ENCODE data around the gene CERS3.

Gene CERS3

GRCh38 chr15:100529556-100529955 lies 806 bp upstream of the CERS3 start:
- DNase-seq (ENCODE audit: low spot score) = no peak

GRCh38 chr15:100526027-100526481 lies 2.7 kb downstream of the CERS3 start:
- no peak for DNase-seq (ENCODE audit: low spot score)

GRCh38 chr15:100525436-100525835 lies 3.3 kb downstream of the CERS3 start:
- DNase-seq (ENCODE audit: low spot score) = no peak

- no peak for DNase-seq (ENCODE audit: low spot score)
Observed at GRCh38 chr15:100524326-100524725, 4.4 kb downstream of the CERS3 start.

- DNase-seq (ENCODE audit: low spot score) = no peak
Observed at GRCh38 chr15:100521907-100522306, 6.8 kb downstream of the CERS3 start.

- DNase-seq (ENCODE audit: low spot score) = no peak
Observed at GRCh38 chr15:100520132-100520921, 8.4 kb downstream of the CERS3 start.

GRCh38 chr15:100517846-100518245 lies 10.9 kb downstream of the CERS3 start:
- no peak for DNase-seq (ENCODE audit: low spot score)

GRCh38 chr15:100516643-100517512 lies 11.9 kb downstream of the CERS3 start:
- DNase-seq (ENCODE audit: low spot score) = no peak

- DNase-seq (ENCODE audit: low spot score) = no peak
Observed at GRCh38 chr15:100515758-100516157, 13.0 kb downstream of the CERS3 start.

GRCh38 chr15:100508641-100509300 lies 20.0 kb downstream of the CERS3 start:
- no peak for DNase-seq (ENCODE audit: low spot score)

- DNase-seq (ENCODE audit: low spot score) = no peak
Observed at GRCh38 chr15:100502651-100503050, 26.1 kb downstream of the CERS3 start.

GRCh38 chr15:100501117-100501516 lies 27.6 kb downstream of the CERS3 start:
- DNase-seq (ENCODE audit: low spot score) = no peak

- DNase-seq (ENCODE audit: low spot score) = no peak
Observed at GRCh38 chr15:100500226-100500990, 28.3 kb downstream of the CERS3 start.

- no peak for DNase-seq (ENCODE audit: low spot score)
Observed at GRCh38 chr15:100495861-100496260, 32.9 kb downstream of the CERS3 start.

- DNase-seq (ENCODE audit: low spot score) = no peak
Observed at GRCh38 chr15:100493213-100493612, 35.5 kb downstream of the CERS3 start.

- DNase-seq (ENCODE audit: low spot score) = no peak
Observed at GRCh38 chr15:100484443-100484842, 44.3 kb downstream of the CERS3 start.

- DNase-seq (ENCODE audit: low spot score) = no peak
Observed at GRCh38 chr15:100483370-100483769, 45.4 kb downstream of the CERS3 start.

GRCh38 chr15:100476805-100477204 lies 51.9 kb downstream of the CERS3 start:
- DNase-seq (ENCODE audit: low spot score) = no peak

GRCh38 chr15:100472736-100473135 lies 56.0 kb downstream of the CERS3 start:
- DNase-seq (ENCODE audit: low spot score) = no peak

GRCh38 chr15:100471933-100472332 lies 56.8 kb downstream of the CERS3 start:
- no peak for DNase-seq (ENCODE audit: low spot score)

- DNase-seq (ENCODE audit: low spot score) = no peak
Observed at GRCh38 chr15:100468285-100468684, 60.5 kb downstream of the CERS3 start.

- no peak for DNase-seq (ENCODE audit: low spot score)
Observed at GRCh38 chr15:100466073-100466472, 62.7 kb downstream of the CERS3 start.
